ENCODE data around the gene SORBS2. TPM values are rescaled to one million over a fixed set of nuclear protein-coding genes. Genes with fewer than 3 reads are reported as not detected.

The SORBS2 gene
- total and polyA plus RNA-seq, 2 of the 8 experiments (the other 6 are each of a cell fraction or from before 2014, with no cell fraction given) = 73.0 to 87.1 TPM

DNA sequence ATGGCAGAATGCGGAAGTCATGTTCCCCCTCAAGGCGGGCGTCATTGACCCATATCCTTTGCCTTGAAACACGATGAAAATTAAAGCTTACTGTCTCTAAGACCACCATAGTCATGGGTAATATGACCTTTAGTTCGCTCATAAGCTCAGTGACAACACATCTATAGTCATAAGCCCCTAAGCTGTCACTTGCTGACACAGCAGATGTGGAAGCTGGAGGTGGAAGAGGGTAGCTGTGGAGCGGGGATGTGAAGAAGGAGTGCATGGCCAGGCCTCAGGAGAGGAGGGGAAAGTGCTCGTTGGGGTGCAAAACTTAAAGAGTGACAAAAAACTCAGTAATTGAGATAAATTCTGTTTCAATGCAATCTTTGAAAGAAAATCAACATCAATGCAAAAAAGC is 142.7 kb downstream of the SORBS2 start:
- no peak overlapping the region for H3K23ac ChIP-seq (ENCODE audit: insufficient read length)
- no peak for DNase-seq (ENCODE audit: low read depth in 1 of 2, low spot score in 2 of 2)
- TF ChIP-seq NRF1 (IDR thresholded peaks at IDR 0.05; ENCODE audit: low read depth, low read length) = no peak
- TF ChIP-seq POU5F1 (IDR thresholded peaks at IDR 0.05; ENCODE audit: low read depth, low read length) = no peak
- no peak for TF ChIP-seq TAF7 (optimal IDR thresholded peaks at IDR 0.05; ENCODE audit: borderline replicate concordance, low read depth, low read length)
- TF ChIP-seq HDAC6 (IDR thresholded peaks at IDR 0.05; ENCODE audit: low read depth, low read length) = no peak
- no peak for TF ChIP-seq CBX8 (IDR thresholded peaks at IDR 0.05; ENCODE audit: borderline replicate concordance, low read depth, low read length)
- TF ChIP-seq SRF (IDR thresholded peaks at IDR 0.05; ENCODE audit: low read depth, low read length) = no peak
- TF ChIP-seq CHD2 (IDR thresholded peaks at IDR 0.05; ENCODE audit: low read length) = no peak
- TF ChIP-seq RAD21 (IDR thresholded peaks at IDR 0.05 in 1 of 2, conservative IDR thresholded peaks at IDR 0.05 in 1 of 2; ENCODE audit: low read depth in 2 of 2, low read length in 2 of 2) = no peak
- no peak for TF ChIP-seq SIRT6 (IDR thresholded peaks at IDR 0.05; ENCODE audit: low read length)
- no peak for TF ChIP-seq CREB1 (IDR thresholded peaks at IDR 0.05)
- TF ChIP-seq NANOG (IDR thresholded peaks at IDR 0.05; ENCODE audit: insufficient read depth, low read depth, low read length, poor library complexity, severe bottlenecking) = no peak
- no peak for TF ChIP-seq PHF8 (conservative IDR thresholded peaks at IDR 0.05; ENCODE audit: low read depth, low read length)
- no peak for TF ChIP-seq HDAC2 (IDR thresholded peaks at IDR 0.05; ENCODE audit: borderline replicate concordance in 1 of 2, low read depth in 2 of 2, low read length in 2 of 2)
- H2BK20ac ChIP-seq (ENCODE audit: low read length) = no peak overlapping the region
- no peak overlapping the region for H3K4ac ChIP-seq (replicated peaks; ENCODE audit: insufficient read length, low read depth, low read length)
- H3K79me2 ChIP-seq (ENCODE audit: control insufficient read depth in 1 of 2, insufficient read depth in 2 of 2, low read length in 2 of 2) = no peaks in the 10 kb centered on the region
- no peaks in the 10 kb centered on the region for H3K23me2 ChIP-seq (ENCODE audit: low read depth, low read length)
- H3K27me3 ChIP-seq (replicated peaks in 1 of 4; ENCODE audit: control insufficient read depth in 3 of 4, extremely low read depth in 1 of 4, insufficient read depth in 3 of 4, low read length in 3 of 4) = no peaks in the 10 kb centered on the region
- no peaks in the 10 kb centered on the region for H3K9me3 ChIP-seq (ENCODE audit: insufficient read depth in 2 of 2, low read depth in 1 of 2, low read length in 1 of 2)
- H3K56ac ChIP-seq (replicated peaks; ENCODE audit: insufficient read length, low read depth, low read length) = no peak overlapping the region
- no peak overlapping the region for H4K8ac ChIP-seq (ENCODE audit: extremely low read depth, insufficient read depth, low read length)
- no peaks in the 10 kb centered on the region for H4K20me1 ChIP-seq (replicated peaks in 1 of 2; ENCODE audit: control insufficient read depth in 1 of 2, insufficient read depth in 2 of 2, low read length in 2 of 2)
- H2BK120ac ChIP-seq (replicated peaks; ENCODE audit: low read depth, low read length) = no peak overlapping the region
- POLR2A ChIA-PET (ENCODE audit: partially characterized antibody) = interaction anchor here (1.0 kb wide), 1 partner anchor 168 kb away, joined by 3 read pairs; no protein-coding TSS in a partner anchor
- no peaks in the 10 kb centered on the region for H3K4me1 ChIP-seq (replicated peaks in 1 of 4; ENCODE audit: control insufficient read depth in 3 of 4, insufficient read depth in 4 of 4, low read length in 3 of 4)
- CTCF ChIA-PET (ENCODE audit: partially characterized antibody) = no interaction called here
- no peak overlapping the region for H2BK15ac ChIP-seq (ENCODE audit: low read length)
- H3K14ac ChIP-seq (ENCODE audit: insufficient read length) = no peak overlapping the region
- H3K18ac ChIP-seq (ENCODE audit: extremely low read depth, low read length) = no peak overlapping the region
- no peak overlapping the region for H3K4me3 ChIP-seq (ENCODE audit: extremely low read depth in 1 of 4, insufficient read depth in 2 of 4, low read depth in 3 of 4, low read length in 4 of 4)
- H2BK12ac ChIP-seq (ENCODE audit: low read depth, low read length) = no peak overlapping the region
- no peak overlapping the region for H4K91ac ChIP-seq (replicated peaks; ENCODE audit: insufficient read length, low read length)
- no peak overlapping the region for H4K5ac ChIP-seq (ENCODE audit: insufficient read length, low read depth, low read length)
- H2AK5ac ChIP-seq (ENCODE audit: low read depth, low read length) = no peak overlapping the region
- FAIRE-seq = no peak
- WGBS, 2 experiments (ENCODE audit: extremely low coverage in 1 of 2, insufficient coverage in 1 of 2, insufficient read length in 1 of 2, insufficient replicate concordance in 2 of 2, low coverage in 1 of 2, low lambda C conversion rate in 2 of 2, missing lambda C conversion rate in 1 of 2) = 95% methylated on average over 7 of the region's 7 CpGs; no CpG with 5 or more reads in 1 of the 2 experiments
- H3K27ac ChIP-seq (ENCODE audit: low read depth, low read length) = no peak overlapping the region
- no peak overlapping the region for H2BK5ac ChIP-seq (ENCODE audit: low read depth, low read length)
- H3K36me3 ChIP-seq (ENCODE audit: control insufficient read depth in 2 of 4, insufficient read depth in 4 of 4, low read length in 3 of 4) = peaks cover 0 to 2% (median 0%) of the 10 kb centered on the region in 4 experiments; a peak in 1 of 8 replicates
- H3K4me2 ChIP-seq (ENCODE audit: insufficient read depth in 1 of 2, low read depth in 2 of 2, low read length in 2 of 2) = no peak overlapping the region
- no peak overlapping the region for H2AFZ ChIP-seq (ENCODE audit: low read length)
- H3K79me1 ChIP-seq (ENCODE audit: low read depth, low read length) = no peaks in the 10 kb centered on the region
- no peak overlapping the region for H3K9ac ChIP-seq (replicated peaks in 1 of 4; ENCODE audit: extremely low read depth in 1 of 4, low read depth in 3 of 4, low read length in 3 of 4)
